HUDEP-2 (cell line): ENCODE data around the gene ZDHHC6.
"Not testable (repeated sequence)": the region's sequence is repeated elsewhere in the genome, so short reads cannot be mapped to it uniquely, and the experiment has no call there.

Source experiments
- DNase-seq, 76 experiments: peaks; one replicate each; lab custom pipeline; 2025; ENCODE audit not compliant: unreplicated experiment in 76 of 76; lab: John Stamatoyannopoulos, UW

ZDHHC6 gene

GRCh38 chr10:112446855-112447619, at the start of gene ZDHHC6, which contains the start of gene VTI1A:
TSS of gene ZDHHC6 (minus strand) at chr10:112446914. CDS start at chr10:112445436, 1,478 bp downstream.
TSS of gene VTI1A (plus strand) at chr10:112447215. CDS start at chr10:112447374, 159 bp downstream.
- peak in 73 of 76 experiments; percentile 26 to 87 (median 71) for DNase-seq

- no peak for DNase-seq
Observed at GRCh38 chr10:112492736-112493135, 46.0 kb upstream of the ZDHHC6 start.

- DNase-seq = no peak
Observed at GRCh38 chr10:112491144-112491543, 44.4 kb upstream of the ZDHHC6 start.

GRCh38 chr10:112490545-112490944, 43.8 kb upstream of the ZDHHC6 start:
- no peak for DNase-seq

GRCh38 chr10:112487964-112488363, 41.2 kb upstream of the ZDHHC6 start:
- no peak for DNase-seq

GRCh38 chr10:112484399-112484798, 37.7 kb upstream of the ZDHHC6 start:
- DNase-seq = no peak

GRCh38 chr10:112481602-112482001, 34.9 kb upstream of the ZDHHC6 start:
- DNase-seq = no peak

GRCh38 chr10:112475575-112476218, 29.0 kb upstream of the ZDHHC6 start:
- peak in 1 of 76 experiments; percentile 2 for DNase-seq

- peak in 20 of 76 experiments; percentile 3 to 49 (median 16) for DNase-seq
Observed at GRCh38 chr10:112471878-112472487, 25.3 kb upstream of the ZDHHC6 start.

GRCh38 chr10:112467541-112468075, 20.9 kb upstream of the ZDHHC6 start:
- DNase-seq = no peak

GRCh38 chr10:112466802-112467201, 20.1 kb upstream of the ZDHHC6 start:
- no peak for DNase-seq

- DNase-seq = no peak
Observed at GRCh38 chr10:112465299-112465883, 18.7 kb upstream of the ZDHHC6 start.

GRCh38 chr10:112464074-112464473, 17.4 kb upstream of the ZDHHC6 start:
- DNase-seq = not testable (repeated sequence)

GRCh38 chr10:112461029-112461887, 14.5 kb upstream of the ZDHHC6 start:
- no peak for DNase-seq

- DNase-seq = no peak
Observed at GRCh38 chr10:112460366-112460765, 13.7 kb upstream of the ZDHHC6 start.

GRCh38 chr10:112456533-112456932, 9.8 kb upstream of the ZDHHC6 start:
- DNase-seq = peak in 1 of 76 experiments; percentile 2

- DNase-seq = no peak
Observed at GRCh38 chr10:112454910-112455779, 8.4 kb upstream of the ZDHHC6 start.

- no peak for DNase-seq
Observed at GRCh38 chr10:112448888-112449287, 2.2 kb upstream of the ZDHHC6 start.

GRCh38 chr10:112447620-112447928, 860 bp upstream of the ZDHHC6 start:
- peak in 2 of 76 experiments; percentile 10 to 19 for DNase-seq
